Neural progenitor cell (in vitro differentiated cells): ENCODE results near the gene TNFRSF18. TPM values are rescaled to one million over a fixed set of nuclear protein-coding genes. Genes with fewer than 3 reads are reported as not detected.
A peak's percentile ranks its signal among the peaks of the same experiment; 100 is the strongest.

Experiments used
- DNase-seq: peaks from one replicate; pipeline ENCODE4 v3.0.0-alpha.2; 2016; ENCODE audit warnings: low spot score
- H2AFZ ChIP-seq: fragments of 200-600 bp; sonication (generic); replicated peaks from 2 replicates; pipeline ENCODE4 v1.6.1; 2016; ENCODE audit warnings: antibody characterized with exemption
- H3F3A ChIP-seq: fragments of 200-600 bp; sonication (generic); 2 replicates; pipeline ENCODE4 v1.6.1; 2016; ENCODE audit warnings: antibody characterized with exemption, low read depth
- H3K27ac ChIP-seq: fragments of 200-600 bp; sonication (generic); 2 replicates; pipeline ENCODE4 v1.5.1; 2016; ENCODE audit warnings: mild to moderate bottlenecking
- H3K27me3 ChIP-seq: fragments of 200-600 bp; sonication (generic); 2 replicates; pipeline ENCODE4 v1.6.1; 2016; ENCODE audit warnings: mild to moderate bottlenecking, moderate library complexity
- H3K36me3 ChIP-seq: fragments of 200-600 bp; sonication (generic); 2 replicates; pipeline ENCODE4 v1.5.1; 2016
- H3K4me1 ChIP-seq: fragments of 200-600 bp; sonication (generic); 2 replicates; pipeline ENCODE4 v1.6.1; 2016; ENCODE audit warnings: mixed run types
- H3K4me2 ChIP-seq: fragments of 200-600 bp; sonication (generic); 2 replicates; pipeline ENCODE4 v1.6.1; 2016
- H3K4me3 ChIP-seq: fragments of 200-600 bp; sonication (generic); 2 replicates; pipeline ENCODE4 v1.5.1; 2016
- H3K79me2 ChIP-seq: fragments of 200-600 bp; sonication (generic); 2 replicates; pipeline ENCODE4 v1.6.1; 2016; ENCODE audit warnings: low read depth
- H3K9ac ChIP-seq: fragments of 200-600 bp; sonication (generic); 2 replicates; pipeline ENCODE4 v1.6.1; 2016
- H3K9me3 ChIP-seq: fragments of 200-600 bp; sonication (generic); 2 replicates; pipeline ENCODE4 v1.5.1; 2016; ENCODE audit warnings: low read depth
- H4K20me1 ChIP-seq: fragments of 200-600 bp; sonication (generic); 2 replicates; pipeline ENCODE4 v1.6.1; 2016; ENCODE audit warnings: low read depth
- H3K27ac Mint-ChIP-seq: 3 replicates; pipeline ENCODE4 v1.8.0; 2021; ENCODE audit warnings: mixed read lengths
- H3K27me3 Mint-ChIP-seq: 2 replicates; pipeline ENCODE4 v1.8.0; 2022; ENCODE audit warnings: low read depth, mild to moderate bottlenecking, inconsistent platforms, moderate library complexity, mixed read lengths; ENCODE audit not compliant: insufficient read depth
- H3K36me3 Mint-ChIP-seq: 3 replicates; pipeline ENCODE4 v1.8.0; 2021; ENCODE audit warnings: mixed read lengths
- H3K4me1 Mint-ChIP-seq: 3 replicates; pipeline ENCODE4 v1.8.0; 2021; ENCODE audit warnings: mixed read lengths
- H3K4me3 Mint-ChIP-seq: 3 replicates; pipeline ENCODE4 v1.8.0; 2021; ENCODE audit warnings: mild to moderate bottlenecking, moderate library complexity, mixed read lengths
- H3K9me3 Mint-ChIP-seq: 3 replicates; pipeline ENCODE4 v1.8.0; 2020; ENCODE audit warnings: mixed read lengths
- CTCF ChIP-seq: fragments of 200-600 bp; sonication (generic); IDR thresholded peaks from 2 replicates; pipeline ENCODE4 v1.5.1; 2017; ENCODE audit warnings: antibody characterized with exemption, mild to moderate bottlenecking
- EZH2 ChIP-seq: fragments of 200-600 bp; sonication (generic); IDR thresholded peaks from 2 replicates; pipeline ENCODE4 v1.6.1; 2017; ENCODE audit warnings: antibody characterized with exemption, mild to moderate bottlenecking, moderate library complexity
- EZH2phosphoT487 ChIP-seq: fragments of 200-600 bp; sonication (generic); IDR thresholded peaks from 2 replicates; pipeline ENCODE4 v1.6.1; 2017; ENCODE audit warnings: antibody characterized with exemption
- microRNA counts: library from miRNA; unstranded; fragments of <30 nt; microRNA quantifications from one replicate; lab custom pipeline; 2016
- microRNA-seq: library from miRNA; unstranded; fragments of <30 nt; microRNA quantifications from one replicate; pipeline ENCODE4, GENCODE V29; 2016
- small RNA-seq: library from RNA; depleted of rRNA; stranded (forward); fragments of <200 nt; gene quantifications from one replicate; pipeline ENCODE3, GENCODE V24; 2015
- total RNA-seq: library from RNA; depleted of rRNA; stranded (reverse); fragments of >200 nt; gene quantifications from 2 replicates; pipeline ENCODE4 v1.2.3, GENCODE V29; 2015; ENCODE audit warnings: low replicate concordance

Gene TNFRSF18
- total RNA-seq, 1 donor from 2014 or later: not detected

- Mint-ChIP-seq H3K27ac (peak overlapping the region; percentile 28), H3K36me3 (peaks cover 8% of the 10 kb centered on the region), H3K4me3 (no peak overlapping the region), H3K9me3 (peaks cover 30% of the 10 kb centered on the region), H3K4me1 (peaks cover 3% of the 10 kb centered on the region), H3K27me3 (peaks cover 26% of the 10 kb centered on the region)
- Histone ChIP-seq H3K36me3 (no peaks in the 10 kb centered on the region), H3F3A (peaks cover 21% of the 10 kb centered on the region), H3K4me2 (no peak overlapping the region), H3K9me3 (no peaks in the 10 kb centered on the region), H3K79me2 (no peaks in the 10 kb centered on the region), H3K4me3 (no peak overlapping the region), H4K20me1 (no peaks in the 10 kb centered on the region), H2AFZ (no peak overlapping the region), H3K27ac (no peak overlapping the region), H3K9ac (no peak overlapping the region), H3K4me1 (peaks cover 12% of the 10 kb centered on the region), H3K27me3 (no peaks in the 10 kb centered on the region)
- TF ChIP-seq CTCF (no peak), EZH2 (no peak), EZH2phosphoT487 (no peak)
- DNase-seq: no peak
Observed at GRCh38 chr1:1153874-1154273, 52.5 kb downstream of the TNFRSF18 start.

MicroRNAs within 50 kb of the gene (microRNA counts, 767-probe panel; counts per million panel counts)
- microRNA hsa-miR-200a-3p (lab: Ali Mortazavi, UCI) (460 counts per million, percentile 90 among the panel's probes with 10 or more counts), microRNA hsa-miR-200b-3p (lab: Ali Mortazavi, UCI) (5,418 counts per million, percentile 91 among the panel's probes with 10 or more counts), microRNA hsa-miR-429 (lab: Ali Mortazavi, UCI) (460 counts per million, percentile 90 among the panel's probes with 10 or more counts)

Small RNA genes within 50 kb of the gene (microRNA-seq; reads per million reads assigned to microRNA genes)
- 17.4 reads per million, percentile 49 among the genes with 10 or more reads in this experiment for gene MIR200A
- 82.1 reads per million, percentile 73 among the genes with 10 or more reads in this experiment for gene MIR200B
- gene MIR429: 25.2 reads per million, percentile 57 among the genes with 10 or more reads in this experiment

Small RNA genes within 50 kb of the gene (small RNA-seq; reads per million reads assigned to genes)
- gene MIR200A: 0.14 reads per million
- 4.4 reads per million, percentile 93 among the genes with 10 or more reads in this experiment for gene MIR200B
- not detected for gene MIR429

Other genes with a start within 250 kb of the TNFRSF18 start
- gene NOC2L, start 247.3 kb downstream of the TNFRSF18 start, total RNA-seq: 39.6 and 69.1 TPM in 2 replicates
- 10.7 and 33.8 TPM in 2 replicates for gene KLHL17, start 246.0 kb downstream of the TNFRSF18 start, total RNA-seq
- 0.09 TPM in 1 of 2 replicates, not detected in the other for gene PLEKHN1, start 240.1 kb downstream of the TNFRSF18 start, total RNA-seq
- not detected in 2 replicates for gene PERM1, start 224.5 kb downstream of the TNFRSF18 start, total RNA-seq
- gene HES4, start 206.5 kb downstream of the TNFRSF18 start, total RNA-seq: 7.6 and 35.7 TPM in 2 replicates
- 22.4 and 33.6 TPM in 2 replicates for gene ISG15, start 193.1 kb downstream of the TNFRSF18 start, total RNA-seq
- 34.1 and 142 TPM in 2 replicates for gene AGRN, start 186.5 kb downstream of the TNFRSF18 start, total RNA-seq
- not detected in 2 replicates for gene RNF223, start 132.3 kb downstream of the TNFRSF18 start, total RNA-seq
- gene C1orf159, start 90.5 kb downstream of the TNFRSF18 start, total RNA-seq: 8.0 and 24.0 TPM in 2 replicates
- gene TTLL10, start 32.7 kb downstream of the TNFRSF18 start, total RNA-seq: 0.22 TPM in 1 of 2 replicates, not detected in the other
- gene TNFRSF4, start 7.6 kb upstream of the TNFRSF18 start, total RNA-seq: 0.09 TPM in 1 of 2 replicates, not detected in the other
- 16.6 and 43.4 TPM in 2 replicates for gene SDF4, start 25.4 kb upstream of the TNFRSF18 start, total RNA-seq
- gene B3GALT6, start 25.6 kb upstream of the TNFRSF18 start, total RNA-seq: 15.8 and 32.4 TPM in 2 replicates
- gene C1QTNF12, start 40.1 kb upstream of the TNFRSF18 start, total RNA-seq: 0.28 and 2.1 TPM in 2 replicates
- gene UBE2J2, start 67.3 kb upstream of the TNFRSF18 start, total RNA-seq: 32.9 and 39.2 TPM in 2 replicates
- 0.41 and 4.7 TPM in 2 replicates for gene SCNN1D, start 73.8 kb upstream of the TNFRSF18 start, total RNA-seq
- 10.7 and 24.6 TPM in 2 replicates for gene ACAP3, start 101.3 kb upstream of the TNFRSF18 start, total RNA-seq
- gene PUSL1, start 102.0 kb upstream of the TNFRSF18 start, total RNA-seq: 3.7 and 22.5 TPM in 2 replicates
- gene INTS11, start 118.1 kb upstream of the TNFRSF18 start, total RNA-seq: 62.4 and 116 TPM in 2 replicates
- 1.0 and 13.5 TPM in 2 replicates for gene CPTP, start 118.2 kb upstream of the TNFRSF18 start, total RNA-seq
- 0.22 TPM in 1 of 2 replicates, not detected in the other for gene TAS1R3, start 124.7 kb upstream of the TNFRSF18 start, total RNA-seq
- gene DVL1, start 142.8 kb upstream of the TNFRSF18 start, total RNA-seq: 14.5 and 64.1 TPM in 2 replicates
- 6.8 and 24.0 TPM in 2 replicates for gene MXRA8, start 152.0 kb upstream of the TNFRSF18 start, total RNA-seq
- gene AURKAIP1, start 168.6 kb upstream of the TNFRSF18 start, total RNA-seq: 26.4 and 82.2 TPM in 2 replicates
- gene CCNL2, start 192.7 kb upstream of the TNFRSF18 start, total RNA-seq: 143 and 198 TPM in 2 replicates
- gene MRPL20, start 200.7 kb upstream of the TNFRSF18 start, total RNA-seq: 89.0 and 96.1 TPM in 2 replicates
- 0.15 and 1.7 TPM in 2 replicates for gene ANKRD65, start 214.7 kb upstream of the TNFRSF18 start, total RNA-seq
- gene VWA1, start 229.1 kb upstream of the TNFRSF18 start, total RNA-seq: 2.4 and 7.0 TPM in 2 replicates
- gene ATAD3C, start 243.1 kb upstream of the TNFRSF18 start, total RNA-seq: not detected in 2 replicates